Measurements from ENCODE around the gene ZNF638.

GRCh38 chr2:71449343-71449742 is 117.8 kb downstream of the ZNF638 start:
- TF ChIP-seq CTCF (conservative IDR thresholded peaks at IDR 0.05 in 1 of 2, IDR thresholded peaks at IDR 0.05 in 1 of 2; ENCODE audit: extremely low read depth in 1 of 2, insufficient read depth in 1 of 2, low read depth in 1 of 2, low read length in 2 of 2) (no peak), EZH2 (IDR thresholded peaks at IDR 0.05; ENCODE audit: borderline replicate concordance, low read length) (no peak)

Data from mammary epithelial cell (primary cell).